Stimulated activated CD8-positive, alpha-beta memory T cell treated with anti-CD3 and anti-CD28 coated beads, Interleukin-2, amount 100 ng/mL, for 48 hours (primary cell): ENCODE results near the gene ERFE.

ENCODE experiments used
- DNase-seq, 2 donors: peaks; one replicate each; pipeline ENCODE4 v3.0.0-alpha.2; 2020; ENCODE audit warnings: low read depth in 2 of 2

ERFE gene

GRCh38 chr2:238155051-238155760, 3.6 kb upstream of the ERFE start:
- no peak for DNase-seq

GRCh38 chr2:238155761-238156694, 2.7 kb upstream of the ERFE start:
- DNase-seq, result no peak

- DNase-seq, result no peak
Observed at GRCh38 chr2:238157506-238158017, 1.2 kb upstream of the ERFE start.

- DNase-seq, result no peak
Observed at GRCh38 chr2:238158018-238158508, 707 bp upstream of the ERFE start.

GRCh38 chr2:238159071-238159539, 335 bp downstream of the ERFE start:
- DNase-seq, result peak in 1 of 2 donors; percentile 12

- no peak for DNase-seq
Observed at GRCh38 chr2:238159661-238160205, 963 bp downstream of the ERFE start.

- DNase-seq, result no peak
Observed at GRCh38 chr2:238160206-238161129, 1.7 kb downstream of the ERFE start.

GRCh38 chr2:238161291-238162051, 2.7 kb downstream of the ERFE start:
- DNase-seq, result no peak

GRCh38 chr2:238162251-238162845, 3.6 kb downstream of the ERFE start:
- no peak for DNase-seq

GRCh38 chr2:238162846-238163441, 4.2 kb downstream of the ERFE start:
- DNase-seq, result no peak

GRCh38 chr2:238163481-238164198, 4.9 kb downstream of the ERFE start:
- no peak for DNase-seq

GRCh38 chr2:238164906-238165287, 6.1 kb downstream of the ERFE start:
- DNase-seq, result no peak

GRCh38 chr2:238165288-238165921, 6.6 kb downstream of the ERFE start:
- DNase-seq, result no peak

- DNase-seq, result no peak
Observed at GRCh38 chr2:238166391-238167343, 7.9 kb downstream of the ERFE start.

GRCh38 chr2:238167344-238167715, 8.6 kb downstream of the ERFE start:
- no peak for DNase-seq

- DNase-seq, result no peak
Observed at GRCh38 chr2:238167761-238168160, 9.0 kb downstream of the ERFE start.
